A549 (cell line): ENCODE measurements around the gene LGALS3BP. TPM values are rescaled to one million over a fixed set of nuclear protein-coding genes. Genes with fewer than 3 reads are reported as not detected.

Experiments
- ATAC-seq, 2 experiments: fragments of 200-7000 bp in 1 of 2; fragments of >200 bp in 1 of 2; cut with Nextera tagmentation in 1 of 2; cut with Tn5 transposase in 1 of 2; 3 replicates each; pipeline versions ENCODE4 v1.8.0 to v1.9.1; 2018 to 2020; ENCODE audit warnings: mild to moderate bottlenecking in 1 of 2, moderate library complexity in 1 of 2
- CTCF ChIA-PET: fragments of 300-600 bp; sonication (Branson Sonifier 250); formaldehyde crosslinking; extraction: SDS; loops from one replicate; lab custom pipeline; 2021; ENCODE audit warnings: antibody characterized with exemption, inconsistent platforms; lab: Yijun Ruan, JAX
- POLR2A ChIA-PET: fragments of 350-600 bp; formaldehyde crosslinking; extraction: SDS; loops from one replicate; lab custom pipeline; 2021; ENCODE audit warnings: antibody characterized with exemption, inconsistent platforms; lab: Yijun Ruan, JAX
- DNase-seq, 2 experiments: peaks; one replicate each; pipeline versions ENCODE4 v3.0.0 to v3.0.0-alpha.2; 2011 to 2016; ENCODE audit warnings: low read depth in 1 of 2, low spot score in 1 of 2
- FAIRE-seq: peaks from 2 replicates; lab custom pipeline; 2011; peaks lifted over from hg19 to GRCh38; lab: Jason Lieb, UNC
- H3K27ac ChIP-seq, 2 experiments: fragments of >200 bp; sonication (Bioruptor Twin); formaldehyde crosslinking; 3 replicates each; pipeline ENCODE4 v1.5.1; 2016 to 2017
- H3K4me1 ChIP-seq: fragments of >200 bp; sonication (Bioruptor Twin); formaldehyde crosslinking; 3 replicates; pipeline ENCODE4 v1.6.1; 2016
- H3K4me2 ChIP-seq: fragments of >200 bp; sonication (Bioruptor Twin); formaldehyde crosslinking; 3 replicates; pipeline ENCODE4 v1.6.1; 2016
- H3K4me3 ChIP-seq: fragments of >200 bp; sonication (Bioruptor Twin); formaldehyde crosslinking; 3 replicates; pipeline ENCODE4 v1.5.1; 2016
- H3K9me3 ChIP-seq: fragments of >200 bp; sonication (Bioruptor Twin); formaldehyde crosslinking; 3 replicates; pipeline ENCODE4 v1.6.1; 2016
- CBX2 ChIP-seq: fragments of 200-600 bp; sonication (generic); IDR thresholded peaks from 2 replicates; pipeline ENCODE4 v1.6.1; 2016; ENCODE audit warnings: low read depth, mild to moderate bottlenecking, borderline replicate concordance
- E2F6 ChIP-seq: IDR thresholded peaks from 2 replicates; pipeline ENCODE4 v1.6.1; 2012; ENCODE audit warnings: low read depth, borderline replicate concordance
- EHF ChIP-seq: fragments of 250-450 bp; sonication (Bioruptor Pico); IDR thresholded peaks from 2 replicates; pipeline ENCODE4 v1.5.0; 2020; ENCODE audit warnings: mild to moderate bottlenecking
- EHMT2 ChIP-seq: fragments of 200-600 bp; sonication (generic); IDR thresholded peaks from 2 replicates; pipeline ENCODE4 v1.6.1; 2016; ENCODE audit warnings: antibody characterized with exemption, low read depth, mild to moderate bottlenecking, moderate library complexity
- FOSL2 ChIP-seq, 2 experiments: fragments of 450-650 bp in 1 of 2; fragments of >200 bp in 1 of 2; sonication (Bioruptor Twin) in 1 of 2; formaldehyde crosslinking; IDR thresholded peaks; 2 replicates each; pipeline versions ENCODE4 v1.5.0 to v1.6.1; 2016 to 2020; ENCODE audit warnings: mild to moderate bottlenecking in 1 of 2, moderate library complexity in 1 of 2
- FOXS1 ChIP-seq: fragments of 250-450 bp; sonication (Bioruptor Pico); IDR thresholded peaks from 2 replicates; pipeline ENCODE4 v1.5.0; 2020; ENCODE audit warnings: mild to moderate bottlenecking, moderate library complexity
- HEYL ChIP-seq: fragments of 250-450 bp; sonication (Bioruptor Pico); IDR thresholded peaks from 2 replicates; pipeline ENCODE4 v1.8.0; 2021; ENCODE audit warnings: mild to moderate bottlenecking, moderate library complexity
- HOXB5 ChIP-seq: fragments of 250-450 bp; sonication (Bioruptor Pico); IDR thresholded peaks from 2 replicates; pipeline ENCODE4 v1.5.0; 2020; ENCODE audit warnings: mild to moderate bottlenecking, moderate library complexity
- JUNB ChIP-seq: fragments of >200 bp; sonication (Bioruptor Twin); formaldehyde crosslinking; IDR thresholded peaks from 2 replicates; pipeline ENCODE4 v1.6.1; 2016
- KDM1A ChIP-seq: fragments of 200-600 bp; sonication (generic); IDR thresholded peaks from 2 replicates; pipeline ENCODE4 v1.6.1; 2016; ENCODE audit warnings: low read depth, mild to moderate bottlenecking
- MAX ChIP-seq: IDR thresholded peaks from 2 replicates; pipeline ENCODE4 v1.6.1; 2012
- MYC ChIP-seq: IDR thresholded peaks from 2 replicates; pipeline ENCODE4 v1.6.1; 2012; ENCODE audit warnings: mild to moderate bottlenecking, inconsistent platforms, low read length, improper control_type of control experiment, borderline replicate concordance
- NFE2L2 ChIP-seq: fragments of 150-350 bp; conservative IDR thresholded peaks from 2 replicates; pipeline ENCODE4 v1.6.1; 2014; ENCODE audit warnings: low read length
- NPAS2 ChIP-seq: fragments of 250-450 bp; sonication (Bioruptor Pico); IDR thresholded peaks from 2 replicates; pipeline ENCODE4 v1.8.0; 2022; ENCODE audit warnings: mild to moderate bottlenecking, moderate library complexity, borderline replicate concordance
- NR3C1 ChIP-seq: fragments of >200 bp; sonication (Bioruptor Twin); formaldehyde crosslinking; IDR thresholded peaks from 3 replicates; pipeline ENCODE4 v1.6.1; 2017
- POLR2AphosphoS2 ChIP-seq: conservative IDR thresholded peaks from 2 replicates; pipeline ENCODE4 v1.6.1; 2012; ENCODE audit warnings: low read length, improper control_type of control experiment, inconsistent platforms
- RARB ChIP-seq: fragments of 250-450 bp; sonication (Bioruptor Pico); IDR thresholded peaks from 2 replicates; pipeline ENCODE4 v1.8.0; 2021; ENCODE audit warnings: mild to moderate bottlenecking, moderate library complexity
- REST ChIP-seq: fragments of 200-600 bp; sonication (generic); IDR thresholded peaks from 2 replicates; pipeline ENCODE4 v1.6.1; 2016; ENCODE audit warnings: antibody characterized with exemption, mild to moderate bottlenecking, moderate library complexity
- TFCP2L1 ChIP-seq: fragments of 250-450 bp; sonication (Bioruptor Pico); IDR thresholded peaks from 2 replicates; pipeline ENCODE4 v1.5.0; 2021; ENCODE audit warnings: mild to moderate bottlenecking
- TP53 ChIP-seq: fragments of 250-450 bp; sonication (Bioruptor Pico); IDR thresholded peaks from 2 replicates; pipeline ENCODE4 v1.5.0; 2021; ENCODE audit warnings: mild to moderate bottlenecking, moderate library complexity
- ZC3H11A ChIP-seq: fragments of 450-650 bp; IDR thresholded peaks from 2 replicates; pipeline ENCODE4 v1.6.1; 2014; ENCODE audit warnings: antibody characterized with exemption, mild to moderate bottlenecking
- ZSCAN20 ChIP-seq: fragments of 250-450 bp; sonication (Bioruptor Pico); IDR thresholded peaks from 2 replicates; pipeline ENCODE4 v1.8.0; 2022; ENCODE audit warnings: mild to moderate bottlenecking, moderate library complexity
- WGBS: methylation state at CpG from one replicate; pipeline ENCODE4 v1.1.6; 2017; ENCODE audit errors: missing lambda C conversion rate; 5-methylcytosine and 5-hydroxymethylcytosine counted together
- polyA plus RNA-seq, 4 experiments: library from polyadenylated mRNA; depleted of rRNA in 3 of 4; stranded (reverse); fragments of >200 nt; fragmentation: RNase III in 1 of 4; extraction: RNeasy Plus Mini Kit Qiagen cat#74134 plus additional on column Dnase treatment in 1 of 4; gene quantifications; 2 replicates in 3 of 4; 3 replicates in 1 of 4; pipeline ENCODE4 v1.2.3, GENCODE V29; 2011 to 2017
- TF ChIP-seq, protein P1 (sequence below): fragments of >200 bp; sonication (Bioruptor Twin); formaldehyde crosslinking; IDR thresholded peaks from 2 replicates; pipeline ENCODE4 v1.6.1; 2016
- TF ChIP-seq, protein P2 (sequence below): fragments of 150-350 bp; IDR thresholded peaks from 2 replicates; pipeline ENCODE4 v1.6.1; 2014; ENCODE audit warnings: low read depth, mild to moderate bottlenecking, low read length
- TF ChIP-seq, protein P3 (sequence below): fragments of 250-450 bp; sonication (Bioruptor Pico); IDR thresholded peaks from 2 replicates; pipeline ENCODE4 v1.5.0; 2020; ENCODE audit warnings: low read depth, mild to moderate bottlenecking, moderate library complexity

Gene LGALS3BP
- polyA plus RNA-seq, 2 of the 4 experiments (the other 2 are of a cell fraction) = 28.3 to 60.0 TPM

DNA sequence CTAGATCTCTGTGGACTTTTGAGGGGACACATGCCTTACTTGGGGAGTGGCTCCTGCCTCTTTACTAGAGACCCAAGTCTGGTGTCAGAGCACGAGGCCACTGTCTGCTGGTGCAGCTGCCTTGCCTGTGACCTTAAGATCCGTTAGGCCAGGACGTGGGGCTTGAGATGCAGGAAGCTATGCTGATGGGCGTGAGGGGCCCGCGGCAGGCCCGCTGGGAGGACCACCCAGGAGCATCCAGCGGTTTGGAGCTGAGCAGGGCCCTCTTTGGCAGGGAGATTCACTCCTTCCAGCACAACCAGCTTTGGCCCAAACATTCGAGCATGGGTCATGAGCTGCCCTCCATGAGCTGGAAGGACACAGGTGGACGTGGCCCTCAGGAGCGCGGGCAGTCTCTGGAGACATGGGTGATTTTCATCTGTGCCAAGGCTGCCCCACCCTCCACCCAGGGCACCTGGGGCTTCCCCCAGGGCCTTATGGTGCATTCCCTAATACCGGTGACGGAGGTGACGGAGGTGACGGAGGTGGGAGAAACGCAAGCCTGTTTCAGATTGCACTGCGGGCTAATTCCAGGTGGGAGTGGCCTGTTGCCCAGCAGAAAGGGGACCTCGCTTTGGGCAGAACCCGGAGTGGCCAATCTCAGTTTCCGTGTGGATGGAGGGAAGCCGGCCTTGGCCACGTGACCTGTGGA is 12.7 kb downstream of the LGALS3BP start:
- DNase-seq = no peak
- ChIA-PET CTCF (interaction anchor here (0.7 to 12.6 kb wide), 14 partner anchors 9 to 468 kb away, joined by 3 to 321 read pairs (median 3); no protein-coding TSS in a partner anchor), POLR2A (no interaction called here)
- Histone ChIP-seq H3K4me3 (no peak overlapping the region), H3K27ac (no peak overlapping the region), H3K4me1 (peaks cover 16% of the 10 kb centered on the region), H3K9me3 (no peaks in the 10 kb centered on the region), H3K4me2 (no peak overlapping the region)
- ATAC-seq = no peak
- no peak for FAIRE-seq
- TF ChIP-seq FOXS1 (CRISPR knock-in tag) = no peak
- TF ChIP-seq ZC3H11A = no peak
- TF ChIP-seq TP53 (CRISPR knock-in tag) = no peak
- TF ChIP-seq NR3C1 = no peak
- TF ChIP-seq KDM1A = no peak
- TF ChIP-seq, protein P1, sequence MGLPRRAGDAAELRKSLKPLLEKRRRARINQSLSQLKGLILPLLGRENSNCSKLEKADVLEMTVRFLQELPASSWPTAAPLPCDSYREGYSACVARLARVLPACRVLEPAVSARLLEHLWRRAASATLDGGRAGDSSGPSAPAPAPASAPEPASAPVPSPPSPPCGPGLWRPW = no peak
- no peak for TF ChIP-seq TFCP2L1 (CRISPR knock-in tag)
- TF ChIP-seq ZSCAN20 (CRISPR knock-in tag) = no peak
- TF ChIP-seq HEYL (CRISPR knock-in tag) = no peak
- no peak for TF ChIP-seq NPAS2 (CRISPR knock-in tag)
- TF ChIP-seq EHMT2 = no peak
- no peak for TF ChIP-seq POLR2AphosphoS2
- no peak for TF ChIP-seq E2F6
- TF ChIP-seq HOXB5 (CRISPR knock-in tag) = no peak
- no peak for TF ChIP-seq EHF
- no peak for TF ChIP-seq MAX
- no peak for TF ChIP-seq JUNB
- TF ChIP-seq, protein P2, sequence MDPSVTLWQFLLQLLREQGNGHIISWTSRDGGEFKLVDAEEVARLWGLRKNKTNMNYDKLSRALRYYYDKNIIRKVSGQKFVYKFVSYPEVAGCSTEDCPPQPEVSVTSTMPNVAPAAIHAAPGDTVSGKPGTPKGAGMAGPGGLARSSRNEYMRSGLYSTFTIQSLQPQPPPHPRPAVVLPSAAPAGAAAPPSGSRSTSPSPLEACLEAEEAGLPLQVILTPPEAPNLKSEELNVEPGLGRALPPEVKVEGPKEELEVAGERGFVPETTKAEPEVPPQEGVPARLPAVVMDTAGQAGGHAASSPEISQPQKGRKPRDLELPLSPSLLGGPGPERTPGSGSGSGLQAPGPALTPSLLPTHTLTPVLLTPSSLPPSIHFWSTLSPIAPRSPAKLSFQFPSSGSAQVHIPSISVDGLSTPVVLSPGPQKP = no peak
- no peak for TF ChIP-seq FOSL2 (IDR thresholded peaks at IDR 0.05)
- no peak for TF ChIP-seq FOSL2 (CRISPR knock-in tag; IDR thresholded peaks at IDR 0.05)
- 90% methylated on average over 22 of the region's 23 CpGs for WGBS

- ATAC-seq (no peak), DNase-seq (no peak), FAIRE-seq (no peak)
- ChIA-PET POLR2A (interaction anchor here (0.9 kb wide), 1 partner anchor 30 kb away, joined by 3 read pairs; no protein-coding TSS in a partner anchor), CTCF (interaction anchor here (0.8 to 12.6 kb wide), 13 partner anchors 8 to 121 kb away, joined by 3 to 321 read pairs (median 4); no protein-coding TSS in a partner anchor)
- no peaks in the 10 kb centered on the region for H3K9me3 ChIP-seq
- H3K4me3 ChIP-seq = no peak overlapping the region
- 87% methylated on average over 26 of the region's 26 CpGs for WGBS
- no peak overlapping the region for H3K4me2 ChIP-seq
- TF ChIP-seq NR3C1 = no peak
- TF ChIP-seq RARB (CRISPR knock-in tag) = no peak
- TF ChIP-seq CBX2 = no peak
- TF ChIP-seq MYC = no peak
- no peak for TF ChIP-seq EHMT2
- TF ChIP-seq NFE2L2 = no peak
- TF ChIP-seq KDM1A = no peak
- TF ChIP-seq REST = no peak
- TF ChIP-seq, protein P3, sequence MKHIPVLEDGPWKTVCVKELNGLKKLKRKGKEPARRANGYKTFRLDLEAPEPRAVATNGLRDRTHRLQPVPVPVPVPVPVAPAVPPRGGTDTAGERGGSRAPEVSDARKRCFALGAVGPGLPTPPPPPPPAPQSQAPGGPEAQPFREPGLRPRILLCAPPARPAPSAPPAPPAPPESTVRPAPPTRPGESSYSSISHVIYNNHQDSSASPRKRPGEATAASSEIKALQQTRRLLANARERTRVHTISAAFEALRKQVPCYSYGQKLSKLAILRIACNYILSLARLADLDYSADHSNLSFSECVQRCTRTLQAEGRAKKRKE = no peak
- 0 out of 6 replicates have a peak overlapping the region, but pooled peaks of 1 of the 2 experiments have one; percentile 6 for H3K27ac ChIP-seq
- peaks cover 15% of the 10 kb centered on the region for H3K4me1 ChIP-seq
These were observed 13.5 kb downstream of the LGALS3BP start for GRCh38 chr17:78966123-78966813.
